Myocyte (in vitro differentiated cells): ENCODE results near the gene KRTAP10-7. TPM values are rescaled to one million over a fixed set of nuclear protein-coding genes. Genes with fewer than 3 reads are reported as not detected.
A peak's percentile ranks its signal among the peaks of the same experiment; 100 is the strongest.
"Not testable (repeated sequence)": the region's sequence is repeated elsewhere in the genome, so short reads cannot be mapped to it uniquely, and the experiment has no call there.

Experiments
- DNase-seq: peaks from one replicate; pipeline ENCODE4 v3.0.0-alpha.2; 2012; ENCODE audit warnings: low read depth
- total RNA-seq: library from RNA; depleted of rRNA; stranded (reverse); fragments of >200 nt; gene quantifications from 2 replicates; pipeline ENCODE4 v1.2.3, GENCODE V29; 2014

KRTAP10-7 gene
- total RNA-seq, 1 donor from 2014 or later = not detected

- DNase-seq = no peak
Observed at GRCh38 chr21:44590311-44590721, 10.1 kb upstream of the KRTAP10-7 start.

GRCh38 chr21:44590897-44591800 lies 9.2 kb upstream of the KRTAP10-7 start:
- peak; percentile 10 for DNase-seq

GRCh38 chr21:44591801-44592130 lies 8.6 kb upstream of the KRTAP10-7 start:
- DNase-seq = not testable (repeated sequence)

GRCh38 chr21:44592446-44593311 lies 7.7 kb upstream of the KRTAP10-7 start, which contains the start of gene KRTAP10-6:
TSS of gene KRTAP10-6 (minus strand) at chr21:44592505. CDS start at chr21:44592484, 21 bp downstream.
- no peak for DNase-seq

- peak; percentile 89 for DNase-seq
Observed at GRCh38 chr21:44593598-44594405, 6.6 kb upstream of the KRTAP10-7 start.

GRCh38 chr21:44594406-44594916 lies 5.9 kb upstream of the KRTAP10-7 start:
- DNase-seq = no peak

- no peak for DNase-seq
Observed at GRCh38 chr21:44595524-44595923, 4.9 kb upstream of the KRTAP10-7 start.

GRCh38 chr21:44596068-44596725 lies 4.2 kb upstream of the KRTAP10-7 start:
- DNase-seq = no peak

GRCh38 chr21:44598061-44598460 lies 2.3 kb upstream of the KRTAP10-7 start:
- no peak for DNase-seq

- DNase-seq = no peak
Observed at GRCh38 chr21:44599264-44600029, 950 bp upstream of the KRTAP10-7 start.

GRCh38 chr21:44601091-44601490 lies 694 bp downstream of the KRTAP10-7 start:
- DNase-seq = not testable (repeated sequence)

GRCh38 chr21:44601596-44602462 lies 1.4 kb downstream of the KRTAP10-7 start:
- peak; percentile 18 for DNase-seq

GRCh38 chr21:44602463-44602850 lies 2.1 kb downstream of the KRTAP10-7 start:
- no peak for DNase-seq

- no peak for DNase-seq
Observed at GRCh38 chr21:44603109-44603875, 2.9 kb downstream of the KRTAP10-7 start.

GRCh38 chr21:44603911-44604310 lies 3.5 kb downstream of the KRTAP10-7 start:
- no peak for DNase-seq

- no peak for DNase-seq
Observed at GRCh38 chr21:44606495-44606894, 6.1 kb downstream of the KRTAP10-7 start.

- no peak for DNase-seq
Observed at GRCh38 chr21:44609193-44609592, 8.8 kb downstream of the KRTAP10-7 start.
